ENCODE data around the gene CLCN1.
A peak's percentile ranks its signal among the peaks of the same experiment; 100 is the strongest.
"Not testable (repeated sequence)": the region's sequence is repeated elsewhere in the genome, so short reads cannot be mapped to it uniquely, and the experiment has no call there.

The CLCN1 gene

DNA sequence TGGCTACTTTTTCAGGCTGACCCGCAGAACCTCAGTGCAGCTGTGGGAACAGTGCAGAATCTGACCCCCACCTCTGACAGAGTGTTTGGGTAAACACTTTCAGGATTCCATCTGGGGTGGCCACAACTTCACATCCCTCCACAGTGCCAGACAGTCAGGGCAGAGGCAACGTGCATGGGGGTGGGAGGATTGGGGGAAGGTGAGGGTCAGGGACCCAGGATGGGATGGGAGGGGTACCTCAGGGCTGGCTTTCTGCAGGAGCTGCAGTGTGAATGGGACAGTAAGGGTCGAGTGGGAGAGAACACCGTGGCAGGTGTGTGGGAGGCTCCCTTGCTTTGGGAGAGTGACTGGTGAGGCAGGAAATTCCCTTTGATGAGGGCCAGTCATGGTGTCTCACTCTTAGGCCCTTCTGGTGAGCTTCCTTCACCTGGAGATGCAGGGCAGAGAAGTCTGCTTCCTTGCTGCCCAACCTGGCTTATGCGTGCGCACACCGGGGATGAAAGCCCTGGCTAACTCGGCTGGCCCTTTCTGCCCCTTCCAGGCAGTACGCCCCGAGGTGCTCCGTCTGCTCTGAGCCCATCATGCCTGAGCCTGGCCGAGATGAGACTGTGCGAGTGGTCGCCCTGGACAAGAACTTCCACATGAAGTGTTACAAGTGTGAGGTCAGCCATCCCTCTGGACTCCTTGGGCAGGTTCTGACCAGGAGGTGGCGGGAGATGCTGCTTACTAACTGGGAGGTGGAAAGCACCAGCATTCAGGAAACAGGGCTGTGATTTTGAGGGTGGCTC lies 73.6 kb downstream of the CLCN1 start:
- no peaks in the 10 kb centered on the region for H3K27me3 ChIP-seq (ENCODE audit: control insufficient read depth in 2 of 2, insufficient read depth in 2 of 2, low read length in 2 of 2)
- H3K27ac ChIP-seq (ENCODE audit: low read depth in 2 of 2, low read length in 2 of 2), result no peak overlapping the region
- H3K9ac ChIP-seq (ENCODE audit: low read depth in 1 of 2, low read length in 2 of 2), result no peak overlapping the region
- H3K9me3 ChIP-seq (ENCODE audit: control insufficient read depth in 2 of 2, low read length in 2 of 2), result no peaks in the 10 kb centered on the region
- H3K4me1 ChIP-seq (ENCODE audit: control insufficient read depth in 2 of 2, insufficient read depth in 2 of 2, low read length in 2 of 2), result peaks cover 14 to 21% of the 10 kb centered on the region in 2 donors
- peaks cover 38 to 55% of the 10 kb centered on the region in 2 donors for H3K36me3 ChIP-seq (ENCODE audit: control insufficient read depth in 2 of 2, insufficient read depth in 2 of 2, low read length in 2 of 2)
- H3K4me3 ChIP-seq (ENCODE audit: low read length in 2 of 2), result no peak overlapping the region

DNA sequence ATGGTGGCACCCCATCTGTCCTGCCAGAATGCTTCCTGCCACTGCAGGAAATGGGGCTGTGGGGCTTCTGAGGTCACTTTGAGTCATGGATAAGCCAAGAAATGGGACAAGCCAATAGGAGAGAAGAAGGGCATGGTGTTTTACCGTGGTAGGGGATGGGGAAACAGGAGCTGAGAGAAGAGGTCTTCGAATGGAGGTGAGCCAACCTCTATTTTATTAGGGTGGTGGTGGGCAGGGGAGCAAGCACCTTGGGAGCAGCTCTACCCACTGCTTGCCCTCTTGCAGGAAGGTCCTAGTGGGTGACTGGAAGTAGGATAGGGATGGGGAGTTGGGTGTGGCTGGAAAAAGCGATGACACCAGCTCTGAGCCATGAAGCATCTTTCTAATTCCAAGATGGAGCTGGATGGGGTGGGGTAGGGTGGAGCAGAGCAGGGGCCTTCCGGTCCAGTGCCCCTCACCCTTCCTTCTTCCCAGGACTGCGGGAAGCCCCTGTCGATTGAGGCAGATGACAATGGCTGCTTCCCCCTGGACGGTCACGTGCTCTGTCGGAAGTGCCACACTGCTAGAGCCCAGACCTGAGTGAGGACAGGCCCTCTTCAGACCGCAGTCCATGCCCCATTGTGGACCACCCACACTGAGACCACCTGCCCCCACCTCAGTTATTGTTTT lies 74.3 kb downstream of the CLCN1 start:
- H3K36me3 ChIP-seq (ENCODE audit: control insufficient read depth in 2 of 2, insufficient read depth in 2 of 2, low read length in 2 of 2), result peaks cover 38 to 55% of the 10 kb centered on the region in 2 donors

DNA sequence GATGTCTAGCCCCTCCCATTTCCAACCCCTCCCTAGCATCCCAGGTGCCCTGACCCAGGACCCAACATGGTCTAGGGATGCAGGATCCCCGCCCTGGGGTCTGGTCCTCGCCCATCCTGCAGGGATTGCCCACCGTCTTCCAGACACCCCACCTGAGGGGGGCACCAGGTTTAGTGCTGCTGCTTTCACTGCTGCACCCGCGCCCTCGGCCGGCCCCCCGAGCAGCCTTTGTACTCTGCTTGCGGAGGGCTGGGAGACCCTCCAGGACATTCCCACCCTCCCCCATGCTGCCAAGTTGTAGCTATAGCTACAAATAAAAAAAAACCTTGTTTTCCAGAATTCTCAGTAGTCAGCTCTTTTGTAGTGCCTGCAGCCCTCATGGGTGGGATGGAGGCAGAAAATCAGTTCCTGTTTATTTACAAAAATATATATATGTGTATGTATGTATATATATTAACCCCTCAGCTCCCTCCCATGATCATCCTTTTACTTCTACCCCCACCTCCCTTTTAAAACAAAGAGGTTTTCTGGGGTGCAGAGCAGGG lies 74.9 kb downstream of the CLCN1 start:
- no peaks in the 10 kb centered on the region for H3K27me3 ChIP-seq (ENCODE audit: control insufficient read depth in 2 of 2, insufficient read depth in 2 of 2, low read length in 2 of 2)
- H3K27ac ChIP-seq (ENCODE audit: low read depth in 2 of 2, low read length in 2 of 2), result peak overlapping the region; percentile 85 to 87
- H3K4me3 ChIP-seq (ENCODE audit: low read length in 2 of 2), result no peak overlapping the region
- H3K9me3 ChIP-seq (ENCODE audit: control insufficient read depth in 2 of 2, low read length in 2 of 2), result no peaks in the 10 kb centered on the region
- H3K4me1 ChIP-seq (ENCODE audit: control insufficient read depth in 2 of 2, insufficient read depth in 2 of 2, low read length in 2 of 2), result peaks cover 13 to 15% of the 10 kb centered on the region in 2 donors
- no peak overlapping the region for H3K9ac ChIP-seq (ENCODE audit: low read depth in 1 of 2, low read length in 2 of 2)
- H3K36me3 ChIP-seq (ENCODE audit: control insufficient read depth in 2 of 2, insufficient read depth in 2 of 2, low read length in 2 of 2), result peaks cover 38 to 57% of the 10 kb centered on the region in 2 donors

More for the DNA sequence above, 74.3 kb downstream of the CLCN1 start:
- H3K9me3 ChIP-seq (ENCODE audit: control insufficient read depth in 2 of 2, low read length in 2 of 2), result no peaks in the 10 kb centered on the region
- H3K4me3 ChIP-seq (ENCODE audit: low read length in 2 of 2), result no peak overlapping the region
- H3K4me1 ChIP-seq (ENCODE audit: control insufficient read depth in 2 of 2, insufficient read depth in 2 of 2, low read length in 2 of 2), result peaks cover 14 to 15% of the 10 kb centered on the region in 2 donors
- H3K9ac ChIP-seq (ENCODE audit: low read depth in 1 of 2, low read length in 2 of 2), result no peak overlapping the region
- H3K27me3 ChIP-seq (ENCODE audit: control insufficient read depth in 2 of 2, insufficient read depth in 2 of 2, low read length in 2 of 2), result no peaks in the 10 kb centered on the region
- H3K27ac ChIP-seq (ENCODE audit: low read depth in 2 of 2, low read length in 2 of 2), result no peak overlapping the region

DNA sequence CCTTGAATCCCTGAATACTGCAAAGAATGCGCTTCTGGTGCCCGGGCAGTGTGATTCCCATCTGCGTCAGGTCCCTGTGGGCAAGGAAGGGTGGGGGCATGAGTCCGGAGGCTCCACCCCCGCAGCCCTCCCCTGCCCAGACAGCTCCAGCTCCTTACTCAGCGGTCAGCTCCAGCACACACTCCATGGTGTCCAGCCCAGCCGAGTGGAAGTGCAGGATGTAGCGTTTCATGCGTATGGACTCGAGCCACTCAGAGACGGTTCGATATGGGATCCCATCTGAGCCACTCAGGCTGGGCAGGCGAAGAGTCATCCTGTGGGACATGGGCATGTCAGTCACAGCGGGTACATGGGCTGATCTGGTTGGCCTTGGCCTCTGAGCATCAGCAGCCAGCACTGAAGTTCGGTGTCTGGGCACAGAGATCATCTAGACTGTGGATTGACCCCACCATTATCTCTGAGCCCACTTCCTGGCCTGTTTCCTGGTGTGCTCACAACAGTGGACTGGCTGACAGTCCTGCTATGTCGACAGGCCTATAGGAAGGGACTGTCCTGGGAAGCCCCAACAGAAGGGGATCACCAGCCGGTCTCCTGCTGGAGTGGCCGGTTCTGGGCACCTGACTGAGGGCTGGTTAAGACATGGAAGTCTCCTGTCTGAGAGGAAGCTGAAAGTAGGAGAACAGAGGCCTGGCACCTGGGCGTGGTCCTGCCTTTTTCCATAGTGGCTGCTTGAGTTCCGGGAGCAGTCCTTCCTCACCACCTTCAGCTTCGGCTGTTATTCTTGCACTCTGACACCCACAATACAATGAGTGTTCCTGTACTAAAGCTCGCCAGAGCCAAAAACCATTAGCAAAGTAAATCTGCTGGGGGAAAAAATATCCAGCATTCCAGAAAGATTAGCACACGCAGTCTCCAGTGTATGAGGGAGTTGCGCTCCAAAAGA lies 75.8 kb downstream of the CLCN1 start:
- peaks cover 43 to 61% of the 10 kb centered on the region in 2 donors for H3K36me3 ChIP-seq (ENCODE audit: control insufficient read depth in 2 of 2, insufficient read depth in 2 of 2, low read length in 2 of 2)
- no peaks in the 10 kb centered on the region for H3K9me3 ChIP-seq (ENCODE audit: control insufficient read depth in 2 of 2, low read length in 2 of 2)
- H3K4me1 ChIP-seq (ENCODE audit: control insufficient read depth in 2 of 2, insufficient read depth in 2 of 2, low read length in 2 of 2), result peaks cover 9 to 12% of the 10 kb centered on the region in 2 donors
- H3K27me3 ChIP-seq (ENCODE audit: control insufficient read depth in 2 of 2, insufficient read depth in 2 of 2, low read length in 2 of 2), result no peaks in the 10 kb centered on the region
- H3K27ac ChIP-seq (ENCODE audit: low read depth in 2 of 2, low read length in 2 of 2), result peak overlapping the region; percentile 85 to 87
- H3K4me3 ChIP-seq (ENCODE audit: low read length in 2 of 2), result peak overlapping the region in 1 of 2 donors; percentile 9
- peak overlapping the region; percentile 26 to 37 for H3K9ac ChIP-seq (ENCODE audit: low read depth in 1 of 2, low read length in 2 of 2)

DNA sequence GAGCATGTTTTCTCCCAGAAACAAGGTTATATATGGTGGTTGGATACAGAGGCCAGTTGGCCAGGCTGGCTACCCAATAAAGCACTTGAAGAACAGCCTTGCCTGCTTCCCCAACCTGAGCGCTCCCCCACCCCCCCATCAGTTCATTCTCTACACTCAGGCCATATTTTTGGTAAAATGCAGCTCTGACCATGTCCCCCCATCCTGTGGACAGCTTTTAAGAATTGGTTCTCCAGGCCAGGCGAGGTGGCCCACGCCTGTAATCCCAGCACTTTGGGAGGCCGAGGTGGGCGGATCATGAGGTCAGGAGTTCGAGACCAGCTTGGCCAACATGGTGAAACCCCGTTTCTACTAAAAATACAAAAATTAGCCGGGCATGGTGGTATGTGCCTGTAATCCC lies 76.5 kb downstream of the CLCN1 start:
- H3K27me3 ChIP-seq (ENCODE audit: control insufficient read depth in 2 of 2, insufficient read depth in 2 of 2, low read length in 2 of 2); H3K9ac ChIP-seq (ENCODE audit: low read depth in 1 of 2, low read length in 2 of 2); H3K4me3 ChIP-seq (ENCODE audit: low read length in 2 of 2); H3K9me3 ChIP-seq (ENCODE audit: control insufficient read depth in 2 of 2, low read length in 2 of 2): not testable (repeated sequence)
- peaks cover 47 to 63% of the 10 kb centered on the region in 2 donors for H3K36me3 ChIP-seq (ENCODE audit: control insufficient read depth in 2 of 2, insufficient read depth in 2 of 2, low read length in 2 of 2)
- H3K27ac ChIP-seq (ENCODE audit: low read depth in 2 of 2, low read length in 2 of 2), result peak overlapping the region; percentile 85 to 87
- H3K4me1 ChIP-seq (ENCODE audit: control insufficient read depth in 2 of 2, insufficient read depth in 2 of 2, low read length in 2 of 2), result peaks cover 9 to 12% of the 10 kb centered on the region in 2 donors

DNA sequence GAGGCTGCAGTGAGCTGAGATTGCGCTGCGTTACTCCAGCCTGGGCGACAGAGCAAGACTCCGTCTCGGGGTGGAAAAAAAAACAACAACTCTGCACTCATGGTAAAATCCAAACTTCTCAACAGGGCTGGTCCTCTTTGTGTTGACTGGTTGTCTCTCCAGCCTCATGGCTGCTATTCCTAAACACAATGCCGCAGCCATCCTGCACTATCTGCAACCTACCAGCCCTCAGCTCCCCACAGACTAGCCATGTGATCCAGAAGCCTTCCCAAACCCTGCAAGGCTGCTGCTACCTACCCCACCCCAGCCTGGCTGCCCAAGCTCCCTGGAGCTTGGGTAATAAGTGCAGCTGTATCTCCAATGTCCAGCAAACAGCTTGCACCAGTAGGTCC lies 77.0 kb downstream of the CLCN1 start:
- no peak overlapping the region for H3K27ac ChIP-seq (ENCODE audit: low read depth in 2 of 2, low read length in 2 of 2)
- no peak overlapping the region for H3K4me3 ChIP-seq (ENCODE audit: low read length in 2 of 2)
- H3K27me3 ChIP-seq (ENCODE audit: control insufficient read depth in 2 of 2, insufficient read depth in 2 of 2, low read length in 2 of 2), result no peaks in the 10 kb centered on the region
- no peaks in the 10 kb centered on the region for H3K9me3 ChIP-seq (ENCODE audit: control insufficient read depth in 2 of 2, low read length in 2 of 2)
- H3K9ac ChIP-seq (ENCODE audit: low read depth in 1 of 2, low read length in 2 of 2), result no peak overlapping the region
- peaks cover 9 to 12% of the 10 kb centered on the region in 2 donors for H3K4me1 ChIP-seq (ENCODE audit: control insufficient read depth in 2 of 2, insufficient read depth in 2 of 2, low read length in 2 of 2)
- peaks cover 49 to 63% of the 10 kb centered on the region in 2 donors for H3K36me3 ChIP-seq (ENCODE audit: control insufficient read depth in 2 of 2, insufficient read depth in 2 of 2, low read length in 2 of 2)

DNA sequence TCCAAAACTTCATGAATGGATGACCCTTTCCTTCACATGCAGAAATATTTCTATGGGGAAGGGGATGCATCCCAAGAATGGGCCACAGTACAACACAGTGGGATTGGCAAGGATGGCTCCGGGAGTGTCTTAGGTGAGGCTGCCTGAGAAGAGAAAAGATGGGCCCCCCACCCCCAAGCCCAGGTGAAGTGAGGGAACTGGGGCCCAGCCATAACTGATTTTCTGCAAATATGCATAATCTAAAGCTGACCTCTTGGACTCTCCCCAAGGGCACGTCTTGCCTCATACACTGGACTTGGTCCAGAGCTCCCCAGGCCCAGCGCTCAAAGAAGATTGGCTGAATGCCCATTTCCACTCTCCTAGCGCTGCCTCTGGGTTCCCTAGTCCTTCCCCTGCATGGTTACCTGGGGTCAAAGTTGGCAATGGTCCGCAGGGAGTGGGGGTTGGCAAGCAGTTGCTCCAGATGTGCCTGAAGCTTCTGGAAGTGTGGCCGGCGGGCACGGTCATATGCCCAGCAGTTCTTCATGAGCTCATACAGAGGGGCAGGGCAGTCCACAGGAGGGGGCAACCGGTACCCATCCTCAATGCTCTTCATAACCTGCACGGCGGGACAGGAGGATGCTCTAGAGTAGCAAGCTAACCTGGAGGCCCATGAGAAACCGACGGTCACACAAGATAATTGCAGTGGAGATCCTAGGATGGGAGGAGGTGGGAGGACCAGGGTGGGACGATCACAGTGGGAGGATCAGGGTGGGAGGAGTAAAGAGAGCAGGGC lies 77.5 kb downstream of the CLCN1 start:
- Histone ChIP-seq H3K4me3 (ENCODE audit: low read length in 2 of 2) (no peak overlapping the region), H3K27ac (ENCODE audit: low read depth in 2 of 2, low read length in 2 of 2) (no peak overlapping the region), H3K4me1 (ENCODE audit: control insufficient read depth in 2 of 2, insufficient read depth in 2 of 2, low read length in 2 of 2) (peaks cover 9 to 12% of the 10 kb centered on the region in 2 donors), H3K9ac (ENCODE audit: low read depth in 1 of 2, low read length in 2 of 2) (no peak overlapping the region), H3K36me3 (ENCODE audit: control insufficient read depth in 2 of 2, insufficient read depth in 2 of 2, low read length in 2 of 2) (peaks cover 49 to 59% of the 10 kb centered on the region in 2 donors), H3K27me3 (ENCODE audit: control insufficient read depth in 2 of 2, insufficient read depth in 2 of 2, low read length in 2 of 2) (no peaks in the 10 kb centered on the region), H3K9me3 (ENCODE audit: control insufficient read depth in 2 of 2, low read length in 2 of 2) (no peaks in the 10 kb centered on the region)

DNA sequence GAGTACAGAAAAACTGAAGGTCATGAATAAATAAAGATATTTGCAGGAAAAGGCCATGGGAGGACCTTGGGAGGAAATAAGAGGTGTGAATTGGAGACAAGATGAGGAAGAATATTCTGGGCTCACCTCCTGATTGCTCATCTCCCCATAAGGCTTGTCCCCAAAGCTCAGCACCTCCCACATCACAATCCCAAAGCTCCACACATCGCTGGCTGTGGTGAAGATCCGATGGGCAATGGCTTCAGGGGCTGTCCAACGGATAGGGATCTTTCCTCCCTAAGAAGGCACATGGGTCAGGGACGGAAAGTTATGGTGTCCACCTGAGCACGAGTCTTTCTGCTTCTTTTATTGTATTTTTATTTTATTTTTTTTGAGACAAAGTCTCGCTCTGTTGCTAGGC lies 78.2 kb downstream of the CLCN1 start:
- Histone ChIP-seq H3K9me3 (ENCODE audit: control insufficient read depth in 2 of 2, low read length in 2 of 2) (no peaks in the 10 kb centered on the region), H3K4me1 (ENCODE audit: control insufficient read depth in 2 of 2, insufficient read depth in 2 of 2, low read length in 2 of 2) (peaks cover 9 to 12% of the 10 kb centered on the region in 2 donors), H3K36me3 (ENCODE audit: control insufficient read depth in 2 of 2, insufficient read depth in 2 of 2, low read length in 2 of 2) (peaks cover 43 to 55% of the 10 kb centered on the region in 2 donors), H3K27me3 (ENCODE audit: control insufficient read depth in 2 of 2, insufficient read depth in 2 of 2, low read length in 2 of 2) (no peaks in the 10 kb centered on the region), H3K27ac (ENCODE audit: low read depth in 2 of 2, low read length in 2 of 2) (no peak overlapping the region), H3K4me3 (ENCODE audit: low read length in 2 of 2) (no peak overlapping the region), H3K9ac (ENCODE audit: low read depth in 1 of 2, low read length in 2 of 2) (no peak overlapping the region)

DNA sequence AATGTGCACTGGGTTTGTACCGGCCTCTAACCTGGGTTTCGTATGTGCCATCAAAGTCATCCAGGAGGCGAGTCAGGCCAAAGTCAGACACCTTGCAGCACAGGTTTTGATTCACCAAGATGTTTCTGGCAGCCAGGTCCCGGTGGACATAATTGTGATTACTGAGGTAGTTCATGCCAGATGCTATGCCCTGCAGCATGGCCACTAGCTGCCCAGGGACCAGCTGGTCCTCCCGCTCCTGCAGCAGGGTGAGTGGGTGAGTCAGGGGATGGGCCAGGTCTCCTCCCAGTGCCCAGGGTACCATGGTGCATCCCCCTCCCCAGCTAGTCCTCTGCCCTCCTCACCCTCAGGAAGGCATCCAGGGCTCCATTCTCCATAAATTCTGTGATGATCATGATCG lies 78.9 kb downstream of the CLCN1 start:
- Histone ChIP-seq H3K27ac (ENCODE audit: low read depth in 2 of 2, low read length in 2 of 2) (no peak overlapping the region), H3K9me3 (ENCODE audit: control insufficient read depth in 2 of 2, low read length in 2 of 2) (no peaks in the 10 kb centered on the region), H3K36me3 (ENCODE audit: control insufficient read depth in 2 of 2, insufficient read depth in 2 of 2, low read length in 2 of 2) (peaks cover 35 to 48% of the 10 kb centered on the region in 2 donors)

More for the DNA sequence above, 78.9 kb downstream of the CLCN1 start:
- H3K4me3 ChIP-seq (ENCODE audit: low read length in 2 of 2), result no peak overlapping the region
- H3K4me1 ChIP-seq (ENCODE audit: control insufficient read depth in 2 of 2, insufficient read depth in 2 of 2, low read length in 2 of 2), result peaks cover 9 to 12% of the 10 kb centered on the region in 2 donors
- no peaks in the 10 kb centered on the region for H3K27me3 ChIP-seq (ENCODE audit: control insufficient read depth in 2 of 2, insufficient read depth in 2 of 2, low read length in 2 of 2)
- no peak overlapping the region for H3K9ac ChIP-seq (ENCODE audit: low read depth in 1 of 2, low read length in 2 of 2)
